Activated CD8-positive, alpha-beta T cell treated with anti-CD3 and anti-CD28 coated beads for 36 hours (primary cell): ENCODE measurements around the gene RPIA. TPM values are rescaled to one million over a fixed set of nuclear protein-coding genes. Genes with fewer than 3 reads are reported as not detected.

Experiments
- ATAC-seq: fragments of 200-7000 bp; cut with Tn5 transposase; one replicate; pipeline ENCODE4 v1.10.0; 2021; ENCODE audit warnings: mild to moderate bottlenecking, moderate library complexity
- CTCF ChIA-PET: fragments of 350-600 bp; sonication (Branson Sonifier 250); formaldehyde crosslinking; loops from one replicate; lab custom pipeline; 2021; ENCODE audit warnings: antibody characterized with exemption; lab: Charles Lee
- POLR2A ChIA-PET: fragments of 350-600 bp; sonication (Branson Sonifier 250); formaldehyde crosslinking; loops from one replicate; lab custom pipeline; 2021; ENCODE audit warnings: antibody characterized with exemption; lab: Charles Lee
- DNase-seq: peaks from one replicate; pipeline ENCODE4 v3.0.0-alpha.2; 2020
- H3K27ac Mint-ChIP-seq: one replicate; pipeline ENCODE4 v1.8.0; 2021; ENCODE audit warnings: mild to moderate bottlenecking, mixed read lengths
- H3K27me3 Mint-ChIP-seq: one replicate; pipeline ENCODE4 v1.8.0; 2021; ENCODE audit warnings: mixed read lengths
- H3K36me3 Mint-ChIP-seq: one replicate; pipeline ENCODE4 v1.8.0; 2021; ENCODE audit warnings: low read depth, mixed read lengths
- H3K4me1 Mint-ChIP-seq: one replicate; pipeline ENCODE4 v1.8.0; 2021; ENCODE audit warnings: low read depth, mixed read lengths
- H3K4me3 Mint-ChIP-seq: one replicate; pipeline ENCODE4 v1.8.0; 2021; ENCODE audit warnings: mild to moderate bottlenecking, moderate library complexity, mixed read lengths
- H3K9me3 Mint-ChIP-seq: one replicate; pipeline ENCODE4 v1.8.0; 2021; ENCODE audit warnings: mixed read lengths
- intact Hi-C: fragments of 100-400 bp; cut with micrococcal nuclease; formaldehyde crosslinking; loops from one replicate; pipeline ENCODE4 v1.10.0; 2022
- total RNA-seq, 2 experiments: library from RNA; stranded (reverse); gene quantifications; one replicate each; pipeline ENCODE4 v1.2.3, GENCODE V29; 2021
- TF ChIP-seq, protein P1 (sequence below): fragments of 200-600 bp; IDR thresholded peaks from one replicate; pipeline ENCODE4 v1.8.0; 2022; ENCODE audit warnings: antibody characterized with exemption, mild to moderate bottlenecking

Gene RPIA
- total RNA-seq, 2 experiments from 2014 or later = 79.4 to 81.0 TPM

GRCh38 chr2:88683160-88684021 is 8.1 kb upstream of the RPIA start:
- TF ChIP-seq, protein P1, sequence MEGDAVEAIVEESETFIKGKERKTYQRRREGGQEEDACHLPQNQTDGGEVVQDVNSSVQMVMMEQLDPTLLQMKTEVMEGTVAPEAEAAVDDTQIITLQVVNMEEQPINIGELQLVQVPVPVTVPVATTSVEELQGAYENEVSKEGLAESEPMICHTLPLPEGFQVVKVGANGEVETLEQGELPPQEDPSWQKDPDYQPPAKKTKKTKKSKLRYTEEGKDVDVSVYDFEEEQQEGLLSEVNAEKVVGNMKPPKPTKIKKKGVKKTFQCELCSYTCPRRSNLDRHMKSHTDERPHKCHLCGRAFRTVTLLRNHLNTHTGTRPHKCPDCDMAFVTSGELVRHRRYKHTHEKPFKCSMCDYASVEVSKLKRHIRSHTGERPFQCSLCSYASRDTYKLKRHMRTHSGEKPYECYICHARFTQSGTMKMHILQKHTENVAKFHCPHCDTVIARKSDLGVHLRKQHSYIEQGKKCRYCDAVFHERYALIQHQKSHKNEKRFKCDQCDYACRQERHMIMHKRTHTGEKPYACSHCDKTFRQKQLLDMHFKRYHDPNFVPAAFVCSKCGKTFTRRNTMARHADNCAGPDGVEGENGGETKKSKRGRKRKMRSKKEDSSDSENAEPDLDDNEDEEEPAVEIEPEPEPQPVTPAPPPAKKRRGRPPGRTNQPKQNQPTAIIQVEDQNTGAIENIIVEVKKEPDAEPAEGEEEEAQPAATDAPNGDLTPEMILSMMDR = no peak
- DNase-seq (no peak), ATAC-seq (no peak)
- H3K4me3 Mint-ChIP-seq = no peak overlapping the region
- no peaks in the 10 kb centered on the region for H3K4me1 Mint-ChIP-seq
- peaks cover 2% of the 10 kb centered on the region for H3K27me3 Mint-ChIP-seq
- CTCF ChIA-PET = interaction anchor here (1.1 to 2.9 kb wide), 3 partner anchors 11 to 92 kb away, joined by 3 to 15 read pairs (median 3); no protein-coding TSS in a partner anchor
- H3K9me3 Mint-ChIP-seq = peaks cover 15% of the 10 kb centered on the region
- intact Hi-C loops = no loop called here
- peaks cover 9% of the 10 kb centered on the region for H3K36me3 Mint-ChIP-seq
- POLR2A ChIA-PET = no interaction called here
- H3K27ac Mint-ChIP-seq = no peak overlapping the region

- ChIA-PET POLR2A (no interaction called here), CTCF (interaction anchor here (1.1 to 2.9 kb wide), 3 partner anchors 13 to 94 kb away, joined by 3 to 15 read pairs (median 3); no protein-coding TSS in a partner anchor)
- intact Hi-C loops = no loop called here
- Mint-ChIP-seq H3K27ac (no peak overlapping the region), H3K4me3 (no peak overlapping the region), H3K4me1 (peaks cover 2% of the 10 kb centered on the region), H3K36me3 (peaks cover 13% of the 10 kb centered on the region), H3K9me3 (peaks cover 15% of the 10 kb centered on the region), H3K27me3 (peaks cover 2% of the 10 kb centered on the region)
- no peak for DNase-seq
- TF ChIP-seq, protein P1 = no peak
- ATAC-seq = no peak
Measured at GRCh38 chr2:88684519-88684918, 7.0 kb upstream of the RPIA start.

DNA sequence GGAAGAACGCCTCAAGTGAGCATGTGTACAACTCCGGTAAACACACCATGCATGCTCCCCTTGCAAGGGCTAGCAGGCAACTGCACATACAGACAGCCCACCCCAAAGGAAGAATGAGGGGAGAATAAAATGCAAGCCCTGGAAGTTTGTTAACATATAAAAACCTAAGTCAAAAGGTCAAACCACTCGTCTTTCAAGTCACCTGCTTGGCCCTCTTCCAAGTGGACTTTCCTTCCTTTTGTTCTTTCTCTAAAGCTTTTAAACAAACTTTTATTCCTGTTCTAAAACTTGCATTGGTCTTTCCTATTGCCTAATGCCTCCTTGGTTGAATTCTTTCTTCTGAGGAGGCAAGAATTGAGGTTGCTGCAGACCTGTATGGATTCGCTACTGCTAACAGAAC is 5.2 kb upstream of the RPIA start:
- DNase-seq (no peak), ATAC-seq (no peak)
- Mint-ChIP-seq H3K27me3 (peaks cover 2% of the 10 kb centered on the region), H3K4me1 (peaks cover 16% of the 10 kb centered on the region), H3K36me3 (peaks cover 15% of the 10 kb centered on the region), H3K4me3 (no peak overlapping the region), H3K9me3 (peaks cover 15% of the 10 kb centered on the region), H3K27ac (no peak overlapping the region)
- ChIA-PET POLR2A (no interaction called here), CTCF (interaction anchor here (1.1 to 2.9 kb wide), 2 partner anchors 14 to 17 kb away, joined by 3 to 15 read pairs; no protein-coding TSS in a partner anchor)
- TF ChIP-seq, protein P1 = no peak
- intact Hi-C loops = no loop called here

GRCh38 chr2:88687384-88687783 is 4.1 kb upstream of the RPIA start:
- ChIA-PET CTCF (no interaction called here), POLR2A (no interaction called here)
- peaks cover 2% of the 10 kb centered on the region for H3K27me3 Mint-ChIP-seq
- no peak overlapping the region for H3K27ac Mint-ChIP-seq
- intact Hi-C loops = no loop called here
- TF ChIP-seq, protein P1 = no peak
- H3K4me1 Mint-ChIP-seq = peaks cover 16% of the 10 kb centered on the region
- no peak overlapping the region for H3K4me3 Mint-ChIP-seq
- ATAC-seq (no peak), DNase-seq (no peak)
- peaks cover 15% of the 10 kb centered on the region for H3K9me3 Mint-ChIP-seq
- H3K36me3 Mint-ChIP-seq = peaks cover 15% of the 10 kb centered on the region
